Measurements from ENCODE around the gene DNPH1.
A peak's percentile ranks its signal among the peaks of the same experiment; 100 is the strongest.

Gene DNPH1

GRCh38 chr6:43247114-43247999 is 18.1 kb upstream of the DNPH1 start:
- Histone ChIP-seq H3K27me3 (ENCODE audit: insufficient read depth, low read length) (no peaks in the 10 kb centered on the region), H2AFZ (ENCODE audit: low read depth, low read length) (peak overlapping the region; percentile 42)

GRCh38 chr6:43246301-43247113 is 17.2 kb upstream of the DNPH1 start:
- Histone ChIP-seq H3K4me1 (ENCODE audit: insufficient read depth, low read length) (peaks cover 34% of the 10 kb centered on the region), H3K4me3 (ENCODE audit: low read length) (peak overlapping the region; percentile 78), H3K27me3 (ENCODE audit: insufficient read depth, low read length) (peaks cover 6% of the 10 kb centered on the region), H3K9me3 (ENCODE audit: low read length) (no peaks in the 10 kb centered on the region), H3K36me3 (ENCODE audit: insufficient read depth, low read length) (no peaks in the 10 kb centered on the region), H2AFZ (ENCODE audit: low read depth, low read length) (peak overlapping the region; percentile 42)

More at GRCh38 chr6:43247114-43247999, 18.1 kb upstream of the DNPH1 start:
- Histone ChIP-seq H3K4me1 (ENCODE audit: insufficient read depth, low read length) (peaks cover 37% of the 10 kb centered on the region), H3K36me3 (ENCODE audit: insufficient read depth, low read length) (no peaks in the 10 kb centered on the region), H3K9me3 (ENCODE audit: low read length) (no peaks in the 10 kb centered on the region), H3K4me3 (ENCODE audit: low read length) (peak overlapping the region; percentile 78)

GRCh38 chr6:43243664-43244321 is 14.5 kb upstream of the DNPH1 start:
- Histone ChIP-seq H3K4me1 (ENCODE audit: insufficient read depth, low read length) (peaks cover 24% of the 10 kb centered on the region), H3K4me3 (ENCODE audit: low read length) (peak overlapping the region; percentile 43), H3K27me3 (ENCODE audit: insufficient read depth, low read length) (peaks cover 11% of the 10 kb centered on the region), H3K36me3 (ENCODE audit: insufficient read depth, low read length) (no peaks in the 10 kb centered on the region), H2AFZ (ENCODE audit: low read depth, low read length) (no peak overlapping the region), H3K9me3 (ENCODE audit: low read length) (no peaks in the 10 kb centered on the region)

GRCh38 chr6:43242908-43243663 is 13.8 kb upstream of the DNPH1 start, which contains the start of gene TTBK1:
TSS of gene TTBK1 (plus strand) at chr6:43243481. CDS start at chr6:43246661, 3,180 bp downstream.
- no peaks in the 10 kb centered on the region for H3K9me3 ChIP-seq (ENCODE audit: low read length)
- H3K4me3 ChIP-seq (ENCODE audit: low read length) = peak within 1 kb of the TSS; percentile 43
- peaks cover 12% of the 10 kb centered on the region for H3K27me3 ChIP-seq (ENCODE audit: insufficient read depth, low read length)
- H3K36me3 ChIP-seq (ENCODE audit: insufficient read depth, low read length) = no peaks in the 10 kb centered on the region
- H3K4me1 ChIP-seq (ENCODE audit: insufficient read depth, low read length) = peaks cover 22% of the 10 kb centered on the region
- H2AFZ ChIP-seq (ENCODE audit: low read depth, low read length) = no peak within 1 kb of the TSS

DNA sequence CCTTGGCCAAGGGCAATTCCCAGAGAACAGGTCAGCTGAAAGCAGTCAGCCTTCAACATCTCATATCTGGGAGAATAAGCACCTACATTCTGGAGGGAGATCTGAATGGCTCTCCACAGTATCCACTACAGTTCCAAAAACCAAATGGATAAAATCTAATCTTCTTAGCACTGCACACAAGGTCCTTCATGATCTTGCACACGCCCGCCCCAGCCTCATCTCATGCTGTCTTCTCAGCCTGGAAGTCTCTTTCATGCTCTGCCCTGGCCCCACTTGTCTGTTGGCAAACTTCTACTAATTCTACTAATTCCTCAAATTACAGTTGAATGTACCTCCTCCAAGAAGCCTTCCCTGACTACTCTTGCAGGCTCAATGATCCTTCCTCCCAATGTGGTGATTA is 12.2 kb upstream of the DNPH1 start:
- H3K4me1 ChIP-seq (ENCODE audit: insufficient read depth, low read length) = peaks cover 16% of the 10 kb centered on the region
- no peak overlapping the region for H2AFZ ChIP-seq (ENCODE audit: low read depth, low read length)
- H3K36me3 ChIP-seq (ENCODE audit: insufficient read depth, low read length) = no peaks in the 10 kb centered on the region
- no peaks in the 10 kb centered on the region for H3K9me3 ChIP-seq (ENCODE audit: low read length)
- H3K27me3 ChIP-seq (ENCODE audit: insufficient read depth, low read length) = peaks cover 19% of the 10 kb centered on the region
- no peak overlapping the region for H3K4me3 ChIP-seq (ENCODE audit: low read length)

- peaks cover 11% of the 10 kb centered on the region for H3K4me1 ChIP-seq (ENCODE audit: insufficient read depth, low read length)
- H3K27me3 ChIP-seq (ENCODE audit: insufficient read depth, low read length) = peaks cover 19% of the 10 kb centered on the region
- no peaks in the 10 kb centered on the region for H3K36me3 ChIP-seq (ENCODE audit: insufficient read depth, low read length)
- H2AFZ ChIP-seq (ENCODE audit: low read depth, low read length) = no peak overlapping the region
- no peaks in the 10 kb centered on the region for H3K9me3 ChIP-seq (ENCODE audit: low read length)
- no peak overlapping the region for H3K4me3 ChIP-seq (ENCODE audit: low read length)
These were observed 11.7 kb upstream of the DNPH1 start for GRCh38 chr6:43240950-43241349.

DNA sequence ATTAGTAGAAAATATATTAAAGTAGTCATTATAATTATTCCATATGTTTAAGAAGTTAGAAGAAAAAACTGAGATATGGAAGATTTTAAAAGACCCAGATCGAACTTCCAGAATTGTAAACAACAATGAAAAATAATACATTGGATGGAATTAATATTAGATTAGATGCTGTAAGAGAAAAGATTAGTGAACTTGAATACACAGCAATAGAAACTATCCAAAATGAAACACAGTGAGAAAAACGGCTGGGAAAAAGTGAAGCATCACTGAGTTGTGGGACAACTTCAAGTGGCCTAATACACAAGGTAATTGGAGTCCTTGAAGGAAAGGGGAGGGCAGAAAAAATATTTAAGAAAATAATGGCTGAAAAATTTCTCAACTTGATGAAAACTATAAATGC is 9.8 kb upstream of the DNPH1 start:
- peaks cover 19% of the 10 kb centered on the region for H3K27me3 ChIP-seq (ENCODE audit: insufficient read depth, low read length)
- H3K9me3 ChIP-seq (ENCODE audit: low read length) = no peaks in the 10 kb centered on the region
- no peak overlapping the region for H2AFZ ChIP-seq (ENCODE audit: low read depth, low read length)
- no peaks in the 10 kb centered on the region for H3K36me3 ChIP-seq (ENCODE audit: insufficient read depth, low read length)
- H3K4me1 ChIP-seq (ENCODE audit: insufficient read depth, low read length) = peaks cover 6% of the 10 kb centered on the region
- H3K4me3 ChIP-seq (ENCODE audit: low read length) = no peak overlapping the region

GRCh38 chr6:43235841-43236240 is 6.6 kb upstream of the DNPH1 start:
- Histone ChIP-seq H3K4me1 (ENCODE audit: insufficient read depth, low read length) (no peaks in the 10 kb centered on the region), H3K9me3 (ENCODE audit: low read length) (no peaks in the 10 kb centered on the region), H3K36me3 (ENCODE audit: insufficient read depth, low read length) (no peaks in the 10 kb centered on the region), H3K27me3 (ENCODE audit: insufficient read depth, low read length) (peaks cover 7% of the 10 kb centered on the region), H2AFZ (ENCODE audit: low read depth, low read length) (no peak overlapping the region), H3K4me3 (ENCODE audit: low read length) (no peak overlapping the region)

- Histone ChIP-seq H3K36me3 (ENCODE audit: insufficient read depth, low read length) (no peaks in the 10 kb centered on the region), H3K27me3 (ENCODE audit: insufficient read depth, low read length) (no peaks in the 10 kb centered on the region), H3K4me3 (ENCODE audit: low read length) (no peak overlapping the region), H3K9me3 (ENCODE audit: low read length) (no peaks in the 10 kb centered on the region), H2AFZ (ENCODE audit: low read depth, low read length) (no peak overlapping the region), H3K4me1 (ENCODE audit: insufficient read depth, low read length) (peaks cover 3% of the 10 kb centered on the region)
These were observed 2.6 kb upstream of the DNPH1 start for GRCh38 chr6:43231735-43232450.

GRCh38 chr6:43231053-43231452 is 1.8 kb upstream of the DNPH1 start:
- Histone ChIP-seq H3K4me1 (ENCODE audit: insufficient read depth, low read length) (peaks cover 3% of the 10 kb centered on the region), H3K36me3 (ENCODE audit: insufficient read depth, low read length) (no peaks in the 10 kb centered on the region), H2AFZ (ENCODE audit: low read depth, low read length) (no peak overlapping the region), H3K27me3 (ENCODE audit: insufficient read depth, low read length) (no peaks in the 10 kb centered on the region), H3K4me3 (ENCODE audit: low read length) (no peak overlapping the region), H3K9me3 (ENCODE audit: low read length) (no peaks in the 10 kb centered on the region)

DNA sequence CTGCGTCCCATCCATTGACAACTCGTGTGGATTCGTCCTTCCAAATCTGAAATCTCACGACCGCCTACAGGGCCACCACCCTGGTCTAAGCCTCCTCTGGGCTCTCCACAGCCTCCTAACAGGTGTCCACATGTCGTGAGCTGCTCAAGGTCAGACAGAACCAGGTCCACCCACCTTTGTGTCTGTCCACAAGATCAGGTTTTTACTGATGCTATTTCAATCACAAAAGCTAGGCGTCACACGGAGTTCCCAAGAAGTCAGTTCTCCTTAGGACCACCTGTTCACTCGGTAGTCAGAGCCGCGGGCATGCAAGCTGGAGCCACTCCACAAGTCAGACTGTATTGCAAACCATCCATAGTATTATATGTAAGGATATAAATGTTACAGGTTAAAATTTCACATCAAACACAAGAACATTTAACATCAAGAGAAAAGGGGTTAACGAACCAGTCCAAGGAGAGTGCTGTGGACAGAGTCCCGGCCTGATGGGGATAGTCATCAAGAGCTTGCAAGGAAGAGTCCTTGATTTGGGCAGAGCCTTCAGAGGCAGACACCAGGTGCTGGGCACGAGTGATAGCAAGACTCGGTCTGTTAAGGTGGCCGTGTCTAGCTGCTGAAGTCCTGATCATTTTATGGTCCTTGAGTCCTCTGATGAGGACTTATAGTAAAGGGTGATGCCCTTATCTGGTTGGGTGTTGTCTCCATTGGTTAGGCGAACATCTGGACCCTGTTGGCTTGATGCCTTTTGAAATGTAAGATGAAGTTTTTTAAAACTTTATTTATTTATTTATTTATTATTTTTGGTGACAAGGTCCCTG is 731 bp upstream of the DNPH1 start:
- Histone ChIP-seq H2AFZ (ENCODE audit: low read depth, low read length) (peak overlapping the region; percentile 97), H3K4me3 (ENCODE audit: low read length) (peak overlapping the region; percentile 60), H3K27me3 (ENCODE audit: insufficient read depth, low read length) (no peaks in the 10 kb centered on the region), H3K36me3 (ENCODE audit: insufficient read depth, low read length) (peaks cover 3% of the 10 kb centered on the region), H3K4me1 (ENCODE audit: insufficient read depth, low read length) (peaks cover 3% of the 10 kb centered on the region), H3K9me3 (ENCODE audit: low read length) (no peaks in the 10 kb centered on the region)

Data from neuron (in vitro differentiated cells).